ENCODE measurements around the gene INPP1.

The INPP1 gene

DNA sequence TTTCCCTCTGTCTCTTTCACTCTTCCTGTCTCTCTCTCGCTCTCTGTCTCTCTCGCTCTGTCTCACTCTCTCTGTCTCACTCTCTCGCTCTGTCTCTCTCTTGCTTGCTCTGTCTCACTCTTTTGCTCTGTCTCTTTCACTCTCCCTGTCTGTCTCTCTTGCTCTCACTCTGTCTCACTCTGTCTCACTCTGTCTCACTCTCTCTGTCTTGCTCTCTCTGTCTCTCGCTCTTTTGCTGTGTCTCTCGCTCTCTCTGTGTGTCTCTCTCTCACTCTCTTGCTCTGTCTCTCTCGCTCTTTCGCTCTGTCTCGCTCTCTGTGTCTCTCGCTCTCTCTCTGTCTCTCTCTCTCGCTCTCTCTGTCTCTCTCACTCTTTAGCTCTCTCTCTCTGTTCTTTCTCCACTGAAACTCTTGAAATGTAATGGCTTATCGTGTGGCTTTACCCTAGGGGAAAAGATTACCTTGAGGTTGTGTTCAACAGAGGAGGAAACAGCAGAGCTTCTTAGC, 22.9 kb downstream of the INPP1 start:
- Histone ChIP-seq H3K27me3 (ENCODE audit: insufficient read depth, low read length, poor library complexity) (no peaks in the 10 kb centered on the region), H3K79me2 (ENCODE audit: insufficient read depth, low read length) (no peaks in the 10 kb centered on the region), H3K36me3 (ENCODE audit: insufficient read depth, low read length) (no peaks in the 10 kb centered on the region), H3K4me1 (ENCODE audit: insufficient read depth, low read length) (no peaks in the 10 kb centered on the region), H2AFZ (ENCODE audit: low read depth, low read length) (no peak overlapping the region), H3K9me3 (ENCODE audit: insufficient read depth, low read length, severe bottlenecking) (no peaks in the 10 kb centered on the region), H3K4me3 (ENCODE audit: low read depth in 1 of 2, low read length in 2 of 2) (no peak overlapping the region), H3K4me2 (ENCODE audit: insufficient read depth, low read length) (no peak overlapping the region), H3K27ac (ENCODE audit: low read length) (no peak overlapping the region), H4K20me1 (ENCODE audit: insufficient read depth, low read length) (no peaks in the 10 kb centered on the region), H3K9ac (ENCODE audit: low read depth, low read length) (no peak overlapping the region)
- ATAC-seq (ENCODE audit: insufficient read depth, low read depth) (no peak), DNase-seq (no peak)
- no peak for TF ChIP-seq EZH2 (IDR thresholded peaks at IDR 0.05; ENCODE audit: borderline replicate concordance, low read depth, low read length, severe bottlenecking)
- TF ChIP-seq, protein P1, sequence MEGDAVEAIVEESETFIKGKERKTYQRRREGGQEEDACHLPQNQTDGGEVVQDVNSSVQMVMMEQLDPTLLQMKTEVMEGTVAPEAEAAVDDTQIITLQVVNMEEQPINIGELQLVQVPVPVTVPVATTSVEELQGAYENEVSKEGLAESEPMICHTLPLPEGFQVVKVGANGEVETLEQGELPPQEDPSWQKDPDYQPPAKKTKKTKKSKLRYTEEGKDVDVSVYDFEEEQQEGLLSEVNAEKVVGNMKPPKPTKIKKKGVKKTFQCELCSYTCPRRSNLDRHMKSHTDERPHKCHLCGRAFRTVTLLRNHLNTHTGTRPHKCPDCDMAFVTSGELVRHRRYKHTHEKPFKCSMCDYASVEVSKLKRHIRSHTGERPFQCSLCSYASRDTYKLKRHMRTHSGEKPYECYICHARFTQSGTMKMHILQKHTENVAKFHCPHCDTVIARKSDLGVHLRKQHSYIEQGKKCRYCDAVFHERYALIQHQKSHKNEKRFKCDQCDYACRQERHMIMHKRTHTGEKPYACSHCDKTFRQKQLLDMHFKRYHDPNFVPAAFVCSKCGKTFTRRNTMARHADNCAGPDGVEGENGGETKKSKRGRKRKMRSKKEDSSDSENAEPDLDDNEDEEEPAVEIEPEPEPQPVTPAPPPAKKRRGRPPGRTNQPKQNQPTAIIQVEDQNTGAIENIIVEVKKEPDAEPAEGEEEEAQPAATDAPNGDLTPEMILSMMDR (IDR thresholded peaks at IDR 0.05; ENCODE audit: borderline replicate concordance, extremely low read depth, low read length, poor library complexity, severe bottlenecking), result no peak

DNA sequence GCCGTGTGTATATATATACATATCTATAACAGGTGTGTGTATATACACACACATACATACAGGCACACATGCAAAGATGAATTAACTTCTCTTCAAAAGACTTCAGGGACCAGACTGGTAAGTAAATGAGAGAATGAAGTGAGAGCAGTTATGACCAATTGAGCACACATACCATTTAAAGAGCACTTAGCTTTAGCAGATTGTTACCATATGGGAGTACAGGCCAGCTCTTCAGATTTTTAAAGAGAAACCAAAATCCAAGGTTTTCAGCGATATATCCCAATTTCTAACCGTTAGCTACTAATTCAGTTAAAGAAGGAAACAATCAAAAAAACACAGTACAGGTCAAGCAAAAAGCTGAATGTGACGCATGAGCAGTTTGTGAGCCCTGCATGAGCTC, 23.7 kb downstream of the INPP1 start:
- ATAC-seq (ENCODE audit: insufficient read depth, low read depth) (no peak), DNase-seq (no peak)
- Histone ChIP-seq H3K4me1 (ENCODE audit: insufficient read depth, low read length) (0 out of 2 replicates have a peak, but pooled peaks cover under 1% of the 10 kb centered on the region), H3K9me3 (ENCODE audit: insufficient read depth, low read length, severe bottlenecking) (no peaks in the 10 kb centered on the region), H3K9ac (ENCODE audit: low read depth, low read length) (no peak overlapping the region), H3K27ac (ENCODE audit: low read length) (no peak overlapping the region), H3K4me3 (ENCODE audit: low read depth in 1 of 2, low read length in 2 of 2) (no peak overlapping the region), H3K79me2 (ENCODE audit: insufficient read depth, low read length) (no peaks in the 10 kb centered on the region), H3K36me3 (ENCODE audit: insufficient read depth, low read length) (no peaks in the 10 kb centered on the region), H4K20me1 (ENCODE audit: insufficient read depth, low read length) (no peaks in the 10 kb centered on the region), H2AFZ (ENCODE audit: low read depth, low read length) (no peak overlapping the region), H3K4me2 (ENCODE audit: insufficient read depth, low read length) (no peak overlapping the region), H3K27me3 (ENCODE audit: insufficient read depth, low read length, poor library complexity) (no peaks in the 10 kb centered on the region)
- no peak for TF ChIP-seq EZH2 (IDR thresholded peaks at IDR 0.05; ENCODE audit: borderline replicate concordance, low read depth, low read length, severe bottlenecking)
- TF ChIP-seq, protein P1 (IDR thresholded peaks at IDR 0.05; ENCODE audit: borderline replicate concordance, extremely low read depth, low read length, poor library complexity, severe bottlenecking), result no peak

DNA sequence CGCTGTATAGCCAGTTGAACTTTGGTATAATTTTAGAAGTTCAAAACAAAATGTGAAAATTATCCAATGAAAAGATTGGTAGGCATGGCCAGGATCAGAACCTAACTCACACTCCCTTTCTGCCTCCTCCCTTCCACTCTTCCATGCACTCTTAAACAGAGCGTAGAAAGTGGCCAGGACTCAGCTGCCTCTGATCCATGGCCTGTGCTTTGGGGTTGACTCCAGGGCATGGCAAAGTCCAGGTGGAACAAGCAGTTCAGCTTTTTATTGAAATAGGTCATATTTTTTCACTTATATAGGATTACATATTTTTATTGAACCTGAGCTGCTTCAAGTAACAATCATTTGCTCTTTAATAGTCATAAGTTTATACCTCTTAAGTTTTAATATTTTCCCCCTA, 26.2 kb downstream of the INPP1 start:
- no peaks in the 10 kb centered on the region for H4K20me1 ChIP-seq (ENCODE audit: insufficient read depth, low read length)
- 0 out of 2 replicates have a peak, but pooled peaks cover 3% of the 10 kb centered on the region for H3K4me1 ChIP-seq (ENCODE audit: insufficient read depth, low read length)
- DNase-seq (no peak), ATAC-seq (ENCODE audit: insufficient read depth, low read depth) (no peak)
- no peak overlapping the region for H3K27ac ChIP-seq (ENCODE audit: low read length)
- H2AFZ ChIP-seq (ENCODE audit: low read depth, low read length), result no peak overlapping the region
- TF ChIP-seq EZH2 (IDR thresholded peaks at IDR 0.05; ENCODE audit: borderline replicate concordance, low read depth, low read length, severe bottlenecking), result no peak
- TF ChIP-seq, protein P1 (IDR thresholded peaks at IDR 0.05; ENCODE audit: borderline replicate concordance, extremely low read depth, low read length, poor library complexity, severe bottlenecking), result no peak
- no peak overlapping the region for H3K4me2 ChIP-seq (ENCODE audit: insufficient read depth, low read length)
- H3K79me2 ChIP-seq (ENCODE audit: insufficient read depth, low read length), result no peaks in the 10 kb centered on the region
- no peak overlapping the region for H3K4me3 ChIP-seq (ENCODE audit: low read depth in 1 of 2, low read length in 2 of 2)
- H3K9ac ChIP-seq (ENCODE audit: low read depth, low read length), result no peak overlapping the region
- H3K9me3 ChIP-seq (ENCODE audit: insufficient read depth, low read length, severe bottlenecking), result no peaks in the 10 kb centered on the region
- no peaks in the 10 kb centered on the region for H3K36me3 ChIP-seq (ENCODE audit: insufficient read depth, low read length)
- no peaks in the 10 kb centered on the region for H3K27me3 ChIP-seq (ENCODE audit: insufficient read depth, low read length, poor library complexity)

GRCh38 chr2:190376083-190376482, 32.7 kb downstream of the INPP1 start:
- ATAC-seq (ENCODE audit: insufficient read depth, low read depth) (no peak), DNase-seq (no peak)
- no peak overlapping the region for H3K4me3 ChIP-seq (ENCODE audit: low read depth in 1 of 2, low read length in 2 of 2)
- H3K9ac ChIP-seq (ENCODE audit: low read depth, low read length), result no peak overlapping the region
- no peaks in the 10 kb centered on the region for H3K36me3 ChIP-seq (ENCODE audit: insufficient read depth, low read length)
- H3K4me1 ChIP-seq (ENCODE audit: insufficient read depth, low read length), result 0 out of 2 replicates have a peak, but pooled peaks cover 3% of the 10 kb centered on the region
- no peak overlapping the region for H2AFZ ChIP-seq (ENCODE audit: low read depth, low read length)
- no peaks in the 10 kb centered on the region for H3K79me2 ChIP-seq (ENCODE audit: insufficient read depth, low read length)
- no peak overlapping the region for H3K27ac ChIP-seq (ENCODE audit: low read length)
- H3K4me2 ChIP-seq (ENCODE audit: insufficient read depth, low read length), result no peak overlapping the region
- H3K27me3 ChIP-seq (ENCODE audit: insufficient read depth, low read length, poor library complexity), result no peaks in the 10 kb centered on the region
- no peaks in the 10 kb centered on the region for H3K9me3 ChIP-seq (ENCODE audit: insufficient read depth, low read length, severe bottlenecking)
- no peak for TF ChIP-seq EZH2 (IDR thresholded peaks at IDR 0.05; ENCODE audit: borderline replicate concordance, low read depth, low read length, severe bottlenecking)
- TF ChIP-seq, protein P1 (IDR thresholded peaks at IDR 0.05; ENCODE audit: borderline replicate concordance, extremely low read depth, low read length, poor library complexity, severe bottlenecking), result no peak
- no peaks in the 10 kb centered on the region for H4K20me1 ChIP-seq (ENCODE audit: insufficient read depth, low read length)

Data from DND-41 (cell line).